GM12878 (cell line): Measurements from ENCODE around the gene DOCK2. TPM values are rescaled to one million over a fixed set of nuclear protein-coding genes. Genes with fewer than 3 reads are reported as not detected.
A peak's percentile ranks its signal among the peaks of the same experiment; 100 is the strongest.

Source experiments
- ATAC-seq: fragments of 200-7000 bp; cut with Tn5 transposase; 3 replicates; pipeline ENCODE4 v1.9.1; 2020; ENCODE audit warnings: mild to moderate bottlenecking, moderate library complexity
- BruUV-seq: library from RNA; stranded (reverse); fragments of 400-500 nt; replicated peaks from 2 replicates; lab custom pipeline; 2021; lab: Mats Ljungman, UMichigan
- CTCF ChIA-PET: fragments of 300-600 bp; sonication (Branson Sonifier 250); formaldehyde crosslinking; extraction: SDS; loops from one replicate; lab custom pipeline; 2021; ENCODE audit warnings: inconsistent platforms; lab: Yijun Ruan, JAX
- POLR2A ChIA-PET: fragments of 350-600 bp; formaldehyde crosslinking; extraction: SDS; loops from one replicate; lab custom pipeline; 2021; ENCODE audit warnings: inconsistent platforms; lab: Charles Lee
- RAD21 ChIA-PET: fragments of 300-600 bp; sonication (Branson Sonifier 250); formaldehyde crosslinking; loops from one replicate; lab custom pipeline; 2023; ENCODE audit warnings: antibody characterized with exemption; ENCODE audit not compliant: unreplicated experiment; lab: Charles Lee
- SMC1A ChIA-PET: fragments of 300-600 bp; sonication (Branson Sonifier 250); formaldehyde crosslinking; loops from one replicate; lab custom pipeline; 2023; ENCODE audit not compliant: unreplicated experiment, uncharacterized antibody; lab: Charles Lee
- DNase-seq: peaks from one replicate; pipeline ENCODE4 v3.0.0-alpha.2; 2011; ENCODE audit warnings: low read depth, low spot score
- FAIRE-seq: peaks from 3 replicates; lab custom pipeline; 2011; peaks lifted over from hg19 to GRCh38; lab: Jason Lieb, UNC
- H2AFZ ChIP-seq: 2 replicates; pipeline ENCODE4 v1.6.0; 2011; ENCODE audit warnings: low read depth, low read length, control low read depth; ENCODE audit not compliant: control insufficient read depth
- H3K27ac ChIP-seq: 2 replicates; pipeline ENCODE4 v1.5.1; 2011; ENCODE audit warnings: control low read depth; ENCODE audit not compliant: control insufficient read depth, insufficient read depth
- H3K27me3 ChIP-seq, 2 experiments: replicated peaks in 1 of 2; 2 replicates each; pipeline versions ENCODE4 v1.6.0 to v1.6.1; 2011; ENCODE audit warnings: low read length in 1 of 2; ENCODE audit not compliant: control insufficient read depth in 2 of 2, insufficient read depth in 2 of 2
- H3K36me3 ChIP-seq, 2 experiments: 2 replicates each; pipeline ENCODE4 v1.5.1; 2011; ENCODE audit warnings: low read length in 1 of 2; ENCODE audit not compliant: control insufficient read depth in 2 of 2, insufficient read depth in 2 of 2
- H3K4me1 ChIP-seq: 2 replicates; pipeline ENCODE4 v1.6.1; 2011; ENCODE audit warnings: mild to moderate bottlenecking, low read length, moderate library complexity, mixed read lengths; ENCODE audit not compliant: control insufficient read depth, insufficient read depth
- H3K4me2 ChIP-seq: 2 replicates; pipeline ENCODE4 v1.6.0; 2011; ENCODE audit warnings: control low read depth; ENCODE audit not compliant: control insufficient read depth, insufficient read depth
- H3K4me3 ChIP-seq: fragments of 200-600 bp; sonication (generic); 2 replicates; pipeline ENCODE4 v1.5.1; 2016
- H3K79me2 ChIP-seq: 2 replicates; pipeline ENCODE4 v1.6.0; 2011; ENCODE audit warnings: low read length; ENCODE audit not compliant: control insufficient read depth, insufficient read depth
- H3K9ac ChIP-seq: 2 replicates; pipeline ENCODE4 v1.8.0; 2011; ENCODE audit warnings: low read length, control low read depth, mixed read lengths; ENCODE audit not compliant: control insufficient read depth, insufficient read depth
- H3K9me3 ChIP-seq: replicated peaks from 3 replicates; pipeline ENCODE4 v1.5.1; 2011; ENCODE audit warnings: mild to moderate bottlenecking, low read length; ENCODE audit not compliant: control insufficient read depth, insufficient read depth
- H4K20me1 ChIP-seq: 2 replicates; pipeline ENCODE4 v1.6.0; 2011; ENCODE audit not compliant: control insufficient read depth, insufficient read depth
- HDAC6 ChIP-seq: fragments of 200-600 bp; sonication (generic); IDR thresholded peaks from one replicate; pipeline ENCODE4 v1.8.0; 2017; ENCODE audit warnings: antibody characterized with exemption; ENCODE audit not compliant: unreplicated experiment
- POLR2AphosphoS2 ChIP-seq: IDR thresholded peaks from 2 replicates; pipeline ENCODE4 v1.6.1; 2011; ENCODE audit warnings: low read depth, mild to moderate bottlenecking, low read length, improper control_type of control experiment, moderate library complexity
- TBL1XR1 ChIP-seq: IDR thresholded peaks from 2 replicates; pipeline ENCODE4 v1.6.1; 2012; ENCODE audit warnings: low read depth, low read length, improper control_type of control experiment
- ZBTB4 ChIP-seq: fragments of 450-650 bp; formaldehyde crosslinking; IDR thresholded peaks from 2 replicates; pipeline ENCODE4 v1.4.0; 2022; ENCODE audit warnings: mild to moderate bottlenecking, moderate library complexity
- ZNF384 ChIP-seq: IDR thresholded peaks from 2 replicates; pipeline ENCODE4 v1.6.1; 2012; ENCODE audit warnings: low read depth, mild to moderate bottlenecking, low read length, improper control_type of control experiment, borderline replicate concordance
- in situ Hi-C: fragments of 300-500 bp; cut with MboI; formaldehyde crosslinking; loops from 9 replicates; pipeline ENCODE4 v1.14.3; 2018; ENCODE audit warnings: mixed read lengths
- intact Hi-C: fragments of 100-400 bp; cut with micrococcal nuclease; formaldehyde crosslinking; loops from one replicate; pipeline ENCODE4 v1.14.2; 2022; ENCODE audit not compliant: unreplicated experiment
- polyA plus RNA-seq, 11 experiments: library from polyadenylated mRNA; depleted of rRNA in 4 of 11; unstranded in 6 of 11; stranded (reverse) in 5 of 11; fragments of >200 nt; fragmentation: Nextera tagmentation in 4 of 11; fragmentation: Illumina TruSeq in 1 of 11; extraction: Ambion mirVana in 4 of 11; extraction: Trizol in 1 of 11; gene quantifications; 1 replicate in 1 of 11; 2 replicates in 10 of 11; pipeline versions ENCODE4 v1.2.1 to v1.2.3, GENCODE V29; 2011 to 2016; ENCODE audit warnings: inconsistent platforms in 2 of 11, missing spikeins in 2 of 11, low read depth in 1 of 11
- total RNA-seq, 4 experiments: library from RNA; depleted of rRNA in 3 of 4; stranded (reverse); fragments of >200 nt in 3 of 4; fragmentation: Illumina TruSeq in 1 of 4; extraction: Trizol in 1 of 4; gene quantifications; 2 replicates each; pipeline versions ENCODE4 v1.2.1 to v1.2.3, GENCODE V29; 2013 to 2021

DOCK2 gene
- total and polyA plus RNA-seq, 10 of the 15 experiments (the other 5 are each of a cell fraction or from before 2014, with no cell fraction given), result 34.2 to 192 (median 118) TPM

- no peak for TF ChIP-seq ZBTB4 (CRISPR knock-in tag)
- TF ChIP-seq POLR2AphosphoS2, result no peak
- TF ChIP-seq TBL1XR1, result no peak
Measured at GRCh38 chr5:169836835-169837536, 199.9 kb downstream of the DOCK2 start (continued).

GRCh38 chr5:169837686-169838085 lies 200.6 kb downstream of the DOCK2 start:
- Histone ChIP-seq H3K4me1 (peaks cover 35% of the 10 kb centered on the region), H3K4me2 (peak overlapping the region; percentile 50; the same call in 1 of the 2 replicates), H2AFZ (no peak overlapping the region), H3K9ac (no peak overlapping the region), H4K20me1 (no peaks in the 10 kb centered on the region), H3K27me3 (no peaks in the 10 kb centered on the region), H3K9me3 (no peaks in the 10 kb centered on the region), H3K36me3 (peaks cover 6 to 24% of the 10 kb centered on the region in 2 experiments; a peak in 3 of 4 replicates), H3K27ac (0 out of 2 replicates have a peak overlapping the region, but pooled peaks have one; percentile 76), H3K4me3 (no peak overlapping the region), H3K79me2 (no peaks in the 10 kb centered on the region)
- CTCF ChIA-PET, result interaction anchor here (1.0 kb wide), 1 partner anchor 142 kb away, joined by 3 read pairs; the partner anchor contains the start of gene INSYN2B
- no peak for TF ChIP-seq ZNF384
- no peak for TF ChIP-seq HDAC6
- no TSS peak for BruUV-seq
- ATAC-seq (no peak), DNase-seq (no peak), FAIRE-seq (no peak)
- POLR2A ChIA-PET, result interaction anchor here (1.1 kb wide), 1 partner anchor 135 kb away, joined by 3 read pairs; no protein-coding TSS in a partner anchor
- RAD21 ChIA-PET, result interaction anchor here (1.6 to 2.5 kb wide), 3 partner anchors 10 to 135 kb away, joined by 6 to 13 read pairs (median 11); no protein-coding TSS in a partner anchor
- intact Hi-C loops, result loop anchor here (5.0 kb wide), 1 partner anchor 135 kb away; no protein-coding TSS in a partner anchor
- SMC1A ChIA-PET, result interaction anchor here (0.8 to 6.6 kb wide), 8 partner anchors 10 to 143 kb away, joined by 3 to 39 read pairs (median 4); no protein-coding TSS in a partner anchor
- in situ Hi-C loops, result no loop called here
